ENCODE data around the gene TMPRSS6. TPM values are rescaled to one million over a fixed set of nuclear protein-coding genes. Genes with fewer than 3 reads are reported as not detected.

TMPRSS6 gene
- total RNA-seq, 2 donors from 2014 or later, result 0.33 to 0.52 TPM

- ATAC-seq (peak; percentile 7), DNase-seq (no peak)
- TF ChIP-seq POLR2A (IDR thresholded peaks at IDR 0.05), result no peak
- no peak for TF ChIP-seq CTCF (IDR thresholded peaks at IDR 0.05)
- peaks cover 0 to 11% of the 10 kb centered on the region in 2 donors for H3K36me3 ChIP-seq (replicated peaks in 1 of 2; ENCODE audit: insufficient read depth in 1 of 2, low read depth in 2 of 2)
- H3K27ac ChIP-seq, result peak overlapping the region; percentile 82 to 94 (median 90)
- H3K4me3 ChIP-seq, result no peak overlapping the region
- H3K4me1 ChIP-seq, result peaks cover 41% of the 10 kb centered on the region
- no peaks in the 10 kb centered on the region for H3K9me3 ChIP-seq
- intact Hi-C loops (cut with DNase I), result no loop called here
- no peaks in the 10 kb centered on the region for H3K27me3 ChIP-seq
- WGBS, 2 donors, result 7 to 13% methylated on average over 2 of the region's 2 CpGs
Measured at GRCh38 chr22:37032134-37032534, 77.4 kb downstream of the TMPRSS6 start.

GRCh38 chr22:37030560-37031281, 78.8 kb downstream of the TMPRSS6 start:
- Histone ChIP-seq H3K9me3 (no peaks in the 10 kb centered on the region), H3K27me3 (no peaks in the 10 kb centered on the region), H3K27ac (peak overlapping the region in 3 of 4 donors; percentile 82 to 94 (median 94)), H3K36me3 (replicated peaks in 1 of 2; ENCODE audit: insufficient read depth in 1 of 2, low read depth in 2 of 2) (peaks cover 0 to 11% of the 10 kb centered on the region in 2 donors), H3K4me3 (no peak overlapping the region), H3K4me1 (peaks cover 45% of the 10 kb centered on the region)
- no peak for TF ChIP-seq POLR2A (IDR thresholded peaks at IDR 0.05)
- TF ChIP-seq CTCF (IDR thresholded peaks at IDR 0.05), result no peak
- 68 to 77% methylated on average over 13 to 14 of the region's 14 CpGs for WGBS, 2 donors
- intact Hi-C loops (cut with DNase I), result no loop called here
- no peak for DNase-seq
- no peak for ATAC-seq

GRCh38 chr22:37028692-37029674, 80.5 kb downstream of the TMPRSS6 start:
- Histone ChIP-seq H3K4me1 (peaks cover 52% of the 10 kb centered on the region), H3K27ac (no peak overlapping the region), H3K36me3 (replicated peaks in 1 of 2; ENCODE audit: insufficient read depth in 1 of 2, low read depth in 2 of 2) (peaks cover 0 to 13% of the 10 kb centered on the region in 2 donors), H3K9me3 (no peaks in the 10 kb centered on the region), H3K4me3 (no peak overlapping the region), H3K27me3 (no peaks in the 10 kb centered on the region)
- DNase-seq, result no peak
- 87 to 88% methylated on average over 12 to 18 of the region's 22 CpGs for WGBS, 2 donors
- intact Hi-C loops (cut with DNase I), result no loop called here
- no peak for ATAC-seq
- no peak for TF ChIP-seq CTCF (IDR thresholded peaks at IDR 0.05)
- TF ChIP-seq POLR2A (IDR thresholded peaks at IDR 0.05), result no peak

GRCh38 chr22:37027556-37027955, 82.0 kb downstream of the TMPRSS6 start:
- Histone ChIP-seq H3K27ac (no peak overlapping the region), H3K4me3 (no peak overlapping the region), H3K36me3 (replicated peaks in 1 of 2; ENCODE audit: insufficient read depth in 1 of 2, low read depth in 2 of 2) (peaks cover 0 to 13% of the 10 kb centered on the region in 2 donors), H3K27me3 (no peaks in the 10 kb centered on the region), H3K9me3 (no peaks in the 10 kb centered on the region), H3K4me1 (peaks cover 52% of the 10 kb centered on the region)
- 86 to 87% methylated on average over 7 of the region's 7 CpGs for WGBS, 2 donors
- TF ChIP-seq POLR2A (IDR thresholded peaks at IDR 0.05), result no peak
- TF ChIP-seq CTCF (IDR thresholded peaks at IDR 0.05), result no peak
- intact Hi-C loops (cut with DNase I), result no loop called here
- DNase-seq, result no peak
- ATAC-seq, result no peak
